A673 (cell line): ENCODE measurements around the gene SPATA24.

Experiments
- EZH2 ChIP-seq: fragments of 200-600 bp; sonication (generic); IDR thresholded peaks from 2 replicates; pipeline ENCODE4 v1.6.1; 2017; ENCODE audit warnings: borderline replicate concordance, low read depth, mild to moderate bottlenecking, mixed read lengths, antibody characterized with exemption, low read length; ENCODE audit not compliant: poor library complexity, severe bottlenecking
- TF ChIP-seq, protein P1 (sequence below): fragments of 300-800, 200-600 bp; sonication (generic); conservative IDR thresholded peaks from 2 replicates; pipeline ENCODE4 v1.5.1; 2017; ENCODE audit warnings: low read depth, mild to moderate bottlenecking, antibody characterized with exemption, low read length, moderate library complexity, mixed read lengths

DNA sequence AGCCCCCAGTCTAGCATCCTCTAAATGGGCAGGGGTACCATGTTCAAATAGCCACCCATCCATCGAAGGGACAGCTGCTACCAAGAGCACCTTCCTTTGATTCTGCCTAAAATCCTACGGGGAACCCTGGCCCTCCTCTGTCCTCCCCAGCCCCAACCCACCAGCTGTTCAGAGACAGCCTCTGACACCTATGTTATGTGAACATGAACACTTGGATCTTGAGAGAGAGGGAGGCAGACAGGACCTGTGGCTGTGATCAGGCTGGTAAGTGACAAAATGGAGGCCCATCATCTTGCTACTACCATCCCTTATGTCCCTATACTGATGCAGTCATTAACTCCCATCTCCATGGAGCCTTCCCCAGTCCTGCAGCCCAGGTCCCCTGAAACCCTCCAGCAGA is 29.0 kb downstream of the SPATA24 start:
- TF ChIP-seq EZH2, result no peak
- TF ChIP-seq, protein P1, sequence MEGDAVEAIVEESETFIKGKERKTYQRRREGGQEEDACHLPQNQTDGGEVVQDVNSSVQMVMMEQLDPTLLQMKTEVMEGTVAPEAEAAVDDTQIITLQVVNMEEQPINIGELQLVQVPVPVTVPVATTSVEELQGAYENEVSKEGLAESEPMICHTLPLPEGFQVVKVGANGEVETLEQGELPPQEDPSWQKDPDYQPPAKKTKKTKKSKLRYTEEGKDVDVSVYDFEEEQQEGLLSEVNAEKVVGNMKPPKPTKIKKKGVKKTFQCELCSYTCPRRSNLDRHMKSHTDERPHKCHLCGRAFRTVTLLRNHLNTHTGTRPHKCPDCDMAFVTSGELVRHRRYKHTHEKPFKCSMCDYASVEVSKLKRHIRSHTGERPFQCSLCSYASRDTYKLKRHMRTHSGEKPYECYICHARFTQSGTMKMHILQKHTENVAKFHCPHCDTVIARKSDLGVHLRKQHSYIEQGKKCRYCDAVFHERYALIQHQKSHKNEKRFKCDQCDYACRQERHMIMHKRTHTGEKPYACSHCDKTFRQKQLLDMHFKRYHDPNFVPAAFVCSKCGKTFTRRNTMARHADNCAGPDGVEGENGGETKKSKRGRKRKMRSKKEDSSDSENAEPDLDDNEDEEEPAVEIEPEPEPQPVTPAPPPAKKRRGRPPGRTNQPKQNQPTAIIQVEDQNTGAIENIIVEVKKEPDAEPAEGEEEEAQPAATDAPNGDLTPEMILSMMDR, result no peak
